Stimulated activated naive CD8-positive, alpha-beta T cell treated with anti-CD3 and anti-CD28 coated beads, Interleukin-15, Interleukin-2, amounts not matched to agents 100 U/mL and 50 U/mL, for 24 hours (primary cell): ENCODE data around the gene RNF123.

ENCODE experiments used
- ATAC-seq: fragments of 150-1000 bp; cut with Tn5 transposase; one replicate; pipeline ENCODE4 v1.10.0; 2021
- DNase-seq: peaks from one replicate; pipeline ENCODE4 v3.0.0; 2021

Gene RNF123

GRCh38 chr3:49689046-49689907 lies at the start of gene RNF123, which contains the start of gene MST1:
RNF123 (plus strand) TSS chr3:49689557; CDS start chr3:49691166, 1,609 bp downstream.
MST1 (minus strand) TSS chr3:49689474; CDS start chr3:49688691, 783 bp downstream.
- DNase-seq (peak; percentile 96), ATAC-seq (peak; percentile 71)

- ATAC-seq (no peak), DNase-seq (no peak)
Observed at GRCh38 chr3:49641292-49641691, 48.1 kb upstream of the RNF123 start.

GRCh38 chr3:49641921-49642707 lies 47.2 kb upstream of the RNF123 start:
- ATAC-seq (no peak), DNase-seq (no peak)

GRCh38 chr3:49642708-49643145 lies 46.6 kb upstream of the RNF123 start:
- ATAC-seq, result no peak

GRCh38 chr3:49644684-49645083 lies 44.7 kb upstream of the RNF123 start:
- ATAC-seq (no peak), DNase-seq (no peak)

More at GRCh38 chr3:49642708-49643145, 46.6 kb upstream of the RNF123 start:
- no peak for DNase-seq

- ATAC-seq (no peak), DNase-seq (no peak)
Observed at GRCh38 chr3:49646236-49646635, 43.1 kb upstream of the RNF123 start.

- DNase-seq, result no peak
Observed at GRCh38 chr3:49647741-49648140, 41.6 kb upstream of the RNF123 start.

GRCh38 chr3:49648354-49649019 lies 40.9 kb upstream of the RNF123 start:
- ATAC-seq, result no peak
- no peak for DNase-seq

More at GRCh38 chr3:49647741-49648140, 41.6 kb upstream of the RNF123 start:
- no peak for ATAC-seq

GRCh38 chr3:49649576-49649975 lies 39.8 kb upstream of the RNF123 start:
- DNase-seq (no peak), ATAC-seq (no peak)

GRCh38 chr3:49650177-49650576 lies 39.2 kb upstream of the RNF123 start:
- no peak for DNase-seq
- no peak for ATAC-seq

- no peak for ATAC-seq
- DNase-seq, result no peak
Observed at GRCh38 chr3:49650637-49651036, 38.7 kb upstream of the RNF123 start.

GRCh38 chr3:49652218-49652902 lies 37.0 kb upstream of the RNF123 start:
- no peak for DNase-seq
- no peak for ATAC-seq

GRCh38 chr3:49652903-49653415 lies 36.4 kb upstream of the RNF123 start:
- no peak for ATAC-seq
- no peak for DNase-seq

- ATAC-seq (no peak), DNase-seq (no peak)
Observed at GRCh38 chr3:49653621-49654020, 35.7 kb upstream of the RNF123 start.

- ATAC-seq (no peak), DNase-seq (no peak)
Observed at GRCh38 chr3:49654176-49654825, 35.1 kb upstream of the RNF123 start.

- no peak for ATAC-seq
- DNase-seq, result no peak
Observed at GRCh38 chr3:49654955-49655556, 34.3 kb upstream of the RNF123 start.

GRCh38 chr3:49655731-49656285 lies 33.5 kb upstream of the RNF123 start:
- ATAC-seq, result no peak
- no peak for DNase-seq

- ATAC-seq, result no peak
Observed at GRCh38 chr3:49656541-49657112, 32.7 kb upstream of the RNF123 start.

GRCh38 chr3:49657208-49657915 lies 32.0 kb upstream of the RNF123 start:
- ATAC-seq, result no peak

More at GRCh38 chr3:49656541-49657112, 32.7 kb upstream of the RNF123 start:
- no peak for DNase-seq

More at GRCh38 chr3:49657208-49657915, 32.0 kb upstream of the RNF123 start:
- DNase-seq, result no peak
